ENCODE measurements around the gene KDSR. TPM values are rescaled to one million over a fixed set of nuclear protein-coding genes. Genes with fewer than 3 reads are reported as not detected.
A peak's percentile ranks its signal among the peaks of the same experiment; 100 is the strongest.

The KDSR gene
- total and polyA plus RNA-seq, 4 donors, result 22.3 to 62.1 (median 42.5) TPM

- no peak overlapping the region for H3K9ac ChIP-seq (ENCODE audit: insufficient read depth in 1 of 2, low read length in 2 of 2)
- ATAC-seq (ENCODE audit: insufficient read depth, low FRiP score), result no peak
- no peak overlapping the region for H3K4me3 ChIP-seq
- no peaks in the 10 kb centered on the region for H3K9me3 ChIP-seq (ENCODE audit: control insufficient read depth in 4 of 4, insufficient read depth in 3 of 4, low read length in 3 of 4)
- peaks cover 0 to 8% (median 0%) of the 10 kb centered on the region in 5 donors for H3K4me1 ChIP-seq (ENCODE audit: control insufficient read depth in 5 of 5, insufficient read depth in 5 of 5, low read length in 5 of 5)
- no peaks in the 10 kb centered on the region for H3K36me3 ChIP-seq (ENCODE audit: control insufficient read depth in 4 of 4, insufficient read depth in 4 of 4, low read length in 4 of 4)
- no peak overlapping the region for H3K27ac ChIP-seq (ENCODE audit: low read depth in 1 of 2, low read length in 1 of 2)
- no peaks in the 10 kb centered on the region for H3K27me3 ChIP-seq (ENCODE audit: control insufficient read depth in 3 of 3, insufficient read depth in 3 of 3, low read length in 2 of 3)
- DNase-seq, result peak in 1 of 3 donors; percentile 29
- 80 to 88% methylated on average over 5 of the region's 5 CpGs for WGBS, 2 donors
- no peak for TF ChIP-seq CTCF (IDR thresholded peaks at IDR 0.05; ENCODE audit: control extremely low read depth, extremely low read depth)
Measured at GRCh38 chr18:63284173-63284799, 82.7 kb downstream of the KDSR start.

- no peak for TF ChIP-seq CTCF (IDR thresholded peaks at IDR 0.05; ENCODE audit: control extremely low read depth, extremely low read depth)
- Histone ChIP-seq H3K36me3 (ENCODE audit: control insufficient read depth in 4 of 4, insufficient read depth in 4 of 4, low read length in 4 of 4) (no peaks in the 10 kb centered on the region), H3K4me3 (no peak overlapping the region), H3K9ac (ENCODE audit: insufficient read depth in 1 of 2, low read length in 2 of 2) (no peak overlapping the region), H3K27me3 (ENCODE audit: control insufficient read depth in 3 of 3, insufficient read depth in 3 of 3, low read length in 2 of 3) (no peaks in the 10 kb centered on the region), H3K4me1 (ENCODE audit: control insufficient read depth in 5 of 5, insufficient read depth in 5 of 5, low read length in 5 of 5) (peaks cover 0 to 8% (median 0%) of the 10 kb centered on the region in 5 donors), H3K27ac (ENCODE audit: low read depth in 1 of 2, low read length in 1 of 2) (no peak overlapping the region), H3K9me3 (ENCODE audit: control insufficient read depth in 4 of 4, insufficient read depth in 3 of 4, low read length in 3 of 4) (no peaks in the 10 kb centered on the region)
- no peak for DNase-seq
- 91 to 94% methylated on average over 16 of the region's 16 CpGs for WGBS, 2 donors
- ATAC-seq (ENCODE audit: insufficient read depth, low FRiP score), result no peak
Measured at GRCh38 chr18:63283305-63284094, 83.5 kb downstream of the KDSR start.

DNA sequence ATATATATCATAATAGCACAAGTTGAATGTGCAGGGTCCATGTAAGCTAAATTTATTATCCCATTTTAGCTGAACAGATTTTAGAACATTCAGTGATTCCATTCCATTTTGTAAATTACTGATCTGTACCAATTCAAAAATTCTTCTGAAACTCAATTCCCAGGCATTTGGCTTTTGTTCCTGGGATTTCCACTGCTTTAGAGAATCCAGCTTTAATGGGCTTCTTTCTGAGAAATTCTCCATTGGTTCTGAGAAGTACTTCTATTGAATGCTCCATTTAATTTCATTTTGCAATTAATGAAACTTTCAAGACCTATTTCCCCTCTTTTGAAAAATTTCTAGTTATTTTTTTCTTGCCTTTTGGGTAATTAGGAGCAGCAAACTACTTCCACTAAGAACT, 84.2 kb downstream of the KDSR start:
- no peaks in the 10 kb centered on the region for H3K27me3 ChIP-seq (ENCODE audit: control insufficient read depth in 3 of 3, insufficient read depth in 3 of 3, low read length in 2 of 3)

More for the DNA sequence above, 84.2 kb downstream of the KDSR start:
- no peak overlapping the region for H3K4me3 ChIP-seq
- no peak overlapping the region for H3K9ac ChIP-seq (ENCODE audit: insufficient read depth in 1 of 2, low read length in 2 of 2)
- H3K27ac ChIP-seq (ENCODE audit: low read depth in 1 of 2, low read length in 1 of 2), result no peak overlapping the region
- TF ChIP-seq CTCF (IDR thresholded peaks at IDR 0.05; ENCODE audit: control extremely low read depth, extremely low read depth), result no peak
- peaks cover 0 to 8% (median 0%) of the 10 kb centered on the region in 5 donors for H3K4me1 ChIP-seq (ENCODE audit: control insufficient read depth in 5 of 5, insufficient read depth in 5 of 5, low read length in 5 of 5)
- H3K36me3 ChIP-seq (ENCODE audit: control insufficient read depth in 4 of 4, insufficient read depth in 4 of 4, low read length in 4 of 4), result no peaks in the 10 kb centered on the region
- DNase-seq, result no peak
- ATAC-seq (ENCODE audit: insufficient read depth, low FRiP score), result no peak
- H3K9me3 ChIP-seq (ENCODE audit: control insufficient read depth in 4 of 4, insufficient read depth in 3 of 4, low read length in 3 of 4), result no peaks in the 10 kb centered on the region

Other genes starting within 250 kb of the KDSR start
- 10 to 100 TPM in 1 of 2 donors, 1 to 10 TPM in 1; 8.6 to 30.9 TPM for gene BCL2, start 47.4 kb downstream of the KDSR start, total RNA-seq
- 1 to 10 TPM; 1.5 to 2.0 TPM for gene BCL2, start 47.4 kb downstream of the KDSR start, polyA plus RNA-seq
- 10 to 100 TPM; 55.5 to 56.1 TPM for gene VPS4B, start 55.3 kb upstream of the KDSR start, total RNA-seq
- 10 to 100 TPM; 11.7 to 26.2 TPM for gene VPS4B, start 55.3 kb upstream of the KDSR start, polyA plus RNA-seq
- gene SERPINB5, start 109.8 kb upstream of the KDSR start, total RNA-seq, result under 1 TPM; 0.37 to 0.92 TPM
- under 1 TPM; 0.45 to 0.77 TPM for gene SERPINB5, start 109.8 kb upstream of the KDSR start, polyA plus RNA-seq
- not detected for gene SERPINB12, start 175.2 kb upstream of the KDSR start, total RNA-seq
- not detected for gene SERPINB12, start 175.2 kb upstream of the KDSR start, polyA plus RNA-seq
- under 1 TPM in 1 of 2 donors, not detected in 1; 0.20 TPM for gene SERPINB13, start 220.1 kb upstream of the KDSR start, total RNA-seq
- 1 to 10 TPM in 1 of 2 donors, under 1 TPM in 1; 0.20 to 1.4 TPM for gene SERPINB13, start 220.1 kb upstream of the KDSR start, polyA plus RNA-seq

Data from lung (tissue), 12 donors.